ENCODE measurements around the gene ERH. TPM values are rescaled to one million over a fixed set of nuclear protein-coding genes. Genes with fewer than 3 reads are reported as not detected.
A peak's percentile ranks its signal among the peaks of the same experiment; 100 is the strongest.

Gene ERH
- total RNA-seq, 1 donor from 2014 or later = 128 TPM

GRCh38 chr14:69430306-69430939 lies 32.3 kb upstream of the ERH start:
- H3K4me1 ChIP-seq = no peaks in the 10 kb centered on the region
- H3K9me3 ChIP-seq = no peaks in the 10 kb centered on the region
- H3K36me3 ChIP-seq = peaks cover 32% of the 10 kb centered on the region
- no peaks in the 10 kb centered on the region for H3K27me3 ChIP-seq (ENCODE audit: low read depth)
- H3K4me3 ChIP-seq = no peak overlapping the region
- TF ChIP-seq CTCF (IDR thresholded peaks at IDR 0.05) = no peak
- DNase-seq = no peak
- H3K27ac ChIP-seq = no peak overlapping the region
- no peak for ATAC-seq
- intact Hi-C loops (cut with DNase I) = no loop called here

GRCh38 chr14:69429643-69430042 lies 31.5 kb upstream of the ERH start:
- H3K27me3 ChIP-seq (ENCODE audit: low read depth) = no peaks in the 10 kb centered on the region
- no peak overlapping the region for H3K27ac ChIP-seq
- no peaks in the 10 kb centered on the region for H3K9me3 ChIP-seq
- ATAC-seq (no peak), DNase-seq (no peak)
- TF ChIP-seq CTCF (IDR thresholded peaks at IDR 0.05) = no peak
- no peak overlapping the region for H3K4me3 ChIP-seq
- H3K36me3 ChIP-seq = peaks cover 39% of the 10 kb centered on the region
- H3K4me1 ChIP-seq = no peaks in the 10 kb centered on the region
- intact Hi-C loops (cut with DNase I) = no loop called here

GRCh38 chr14:69428289-69428998 lies 30.3 kb upstream of the ERH start:
- no peak overlapping the region for H3K4me3 ChIP-seq
- H3K36me3 ChIP-seq = peaks cover 50% of the 10 kb centered on the region
- H3K9me3 ChIP-seq = no peaks in the 10 kb centered on the region
- ATAC-seq = peak; percentile 66 to 68
- intact Hi-C loops (cut with DNase I) = no loop called here
- no peaks in the 10 kb centered on the region for H3K4me1 ChIP-seq
- no peak overlapping the region for H3K27ac ChIP-seq
- H3K27me3 ChIP-seq (ENCODE audit: low read depth) = no peaks in the 10 kb centered on the region
- no peak for DNase-seq
- TF ChIP-seq CTCF (IDR thresholded peaks at IDR 0.05) = no peak

GRCh38 chr14:69427596-69427995 lies 29.5 kb upstream of the ERH start:
- H3K9me3 ChIP-seq = no peaks in the 10 kb centered on the region
- no peaks in the 10 kb centered on the region for H3K4me1 ChIP-seq
- intact Hi-C loops (cut with DNase I) = no loop called here
- no peak overlapping the region for H3K27ac ChIP-seq
- ATAC-seq (no peak), DNase-seq (no peak)
- H3K4me3 ChIP-seq = no peak overlapping the region
- H3K36me3 ChIP-seq = peaks cover 50% of the 10 kb centered on the region
- TF ChIP-seq CTCF (IDR thresholded peaks at IDR 0.05) = no peak
- no peaks in the 10 kb centered on the region for H3K27me3 ChIP-seq (ENCODE audit: low read depth)

- Histone ChIP-seq H3K4me3 (no peak overlapping the region), H3K36me3 (peaks cover 50% of the 10 kb centered on the region), H3K27me3 (ENCODE audit: low read depth) (no peaks in the 10 kb centered on the region), H3K9me3 (no peaks in the 10 kb centered on the region), H3K4me1 (no peaks in the 10 kb centered on the region), H3K27ac (no peak overlapping the region)
- intact Hi-C loops (cut with DNase I) = no loop called here
- no peak for TF ChIP-seq CTCF (IDR thresholded peaks at IDR 0.05)
- ATAC-seq (no peak), DNase-seq (no peak)
Observed at GRCh38 chr14:69424149-69424923, 26.2 kb upstream of the ERH start.

Data from lower lobe of right lung (tissue), 2 donors.